Gastroesophageal sphincter (tissue), 3 donors: ENCODE results near the gene SCRN1.

Source experiments
- CTCF ChIP-seq, 4 experiments: fragments of 200-600 bp in 2 of 4; fragments of 450-650 bp in 2 of 4; sonication (generic) in 1 of 4; IDR thresholded peaks; one replicate each; pipeline ENCODE4 v1.5.1; 2017 to 2019; ENCODE audit warnings: antibody characterized with exemption in 4 of 4, mild to moderate bottlenecking in 2 of 4, moderate library complexity in 2 of 4
- EP300 ChIP-seq: sonication (generic); formaldehyde crosslinking; IDR thresholded peaks from one replicate; pipeline ENCODE4 v1.6.1; 2017; ENCODE audit warnings: antibody characterized with exemption, mild to moderate bottlenecking

GRCh38 chr7:29940199-29940598 is 49.4 kb downstream of the SCRN1 start:
- TF ChIP-seq CTCF (IDR thresholded peaks at IDR 0.05) (no peak), EP300 (no peak)
